ENCODE measurements around the gene SUMF1. TPM values are rescaled to one million over a fixed set of nuclear protein-coding genes. Genes with fewer than 3 reads are reported as not detected.

Gene SUMF1
- total RNA-seq, 1 donor from 2014 or later, result 17.5 TPM

GRCh38 chr3:4395448-4395847 is 71.6 kb downstream of the SUMF1 start:
- H3K9me3 Mint-ChIP-seq (ENCODE audit: unreplicated experiment), result peaks cover 4% of the 10 kb centered on the region
- DNase-seq (ENCODE audit: low spot score), result no peak
- peaks cover 6% of the 10 kb centered on the region for H3K27me3 Mint-ChIP-seq (ENCODE audit: unreplicated experiment)
- no peak overlapping the region for H3K27ac Mint-ChIP-seq (ENCODE audit: unreplicated experiment)
- H3K4me1 Mint-ChIP-seq (ENCODE audit: unreplicated experiment), result peaks cover 10% of the 10 kb centered on the region
- no peak for TF ChIP-seq CTCF (IDR thresholded peaks at IDR 0.05; ENCODE audit: unreplicated experiment)
- H3K36me3 Mint-ChIP-seq (ENCODE audit: low read depth, unreplicated experiment), result peaks cover 4% of the 10 kb centered on the region
- H3K4me3 Mint-ChIP-seq (ENCODE audit: unreplicated experiment), result no peak overlapping the region

- Mint-ChIP-seq H3K4me3 (ENCODE audit: unreplicated experiment) (no peak overlapping the region), H3K27me3 (ENCODE audit: unreplicated experiment) (peaks cover 4% of the 10 kb centered on the region), H3K36me3 (ENCODE audit: low read depth, unreplicated experiment) (peaks cover 4% of the 10 kb centered on the region), H3K9me3 (ENCODE audit: unreplicated experiment) (peaks cover 4% of the 10 kb centered on the region), H3K4me1 (ENCODE audit: unreplicated experiment) (peaks cover 14% of the 10 kb centered on the region), H3K27ac (ENCODE audit: unreplicated experiment) (no peak overlapping the region)
- no peak for DNase-seq (ENCODE audit: low spot score)
- TF ChIP-seq CTCF (IDR thresholded peaks at IDR 0.05; ENCODE audit: unreplicated experiment), result no peak
Measured at GRCh38 chr3:4394567-4394966, 72.5 kb downstream of the SUMF1 start.

- no peak overlapping the region for H3K27ac Mint-ChIP-seq (ENCODE audit: unreplicated experiment)
- DNase-seq (ENCODE audit: low spot score), result no peak
- no peaks in the 10 kb centered on the region for H3K27me3 Mint-ChIP-seq (ENCODE audit: unreplicated experiment)
- peaks cover 4% of the 10 kb centered on the region for H3K9me3 Mint-ChIP-seq (ENCODE audit: unreplicated experiment)
- peaks cover 4% of the 10 kb centered on the region for H3K36me3 Mint-ChIP-seq (ENCODE audit: low read depth, unreplicated experiment)
- H3K4me1 Mint-ChIP-seq (ENCODE audit: unreplicated experiment), result peaks cover 14% of the 10 kb centered on the region
- no peak overlapping the region for H3K4me3 Mint-ChIP-seq (ENCODE audit: unreplicated experiment)
- no peak for TF ChIP-seq CTCF (IDR thresholded peaks at IDR 0.05; ENCODE audit: unreplicated experiment)
Measured at GRCh38 chr3:4394048-4394447, 73.0 kb downstream of the SUMF1 start.

GRCh38 chr3:4392992-4393391 is 74.1 kb downstream of the SUMF1 start:
- no peak for DNase-seq (ENCODE audit: low spot score)
- H3K4me3 Mint-ChIP-seq (ENCODE audit: unreplicated experiment), result no peak overlapping the region
- H3K4me1 Mint-ChIP-seq (ENCODE audit: unreplicated experiment), result peaks cover 16% of the 10 kb centered on the region
- TF ChIP-seq CTCF (IDR thresholded peaks at IDR 0.05; ENCODE audit: unreplicated experiment), result no peak
- no peak overlapping the region for H3K27ac Mint-ChIP-seq (ENCODE audit: unreplicated experiment)
- no peaks in the 10 kb centered on the region for H3K27me3 Mint-ChIP-seq (ENCODE audit: unreplicated experiment)
- peaks cover 4% of the 10 kb centered on the region for H3K9me3 Mint-ChIP-seq (ENCODE audit: unreplicated experiment)
- peaks cover 4% of the 10 kb centered on the region for H3K36me3 Mint-ChIP-seq (ENCODE audit: low read depth, unreplicated experiment)

GRCh38 chr3:4387210-4388204 is 79.6 kb downstream of the SUMF1 start:
- Mint-ChIP-seq H3K36me3 (ENCODE audit: low read depth, unreplicated experiment) (peaks cover 4% of the 10 kb centered on the region), H3K4me3 (ENCODE audit: unreplicated experiment) (no peak overlapping the region), H3K27ac (ENCODE audit: unreplicated experiment) (no peak overlapping the region), H3K27me3 (ENCODE audit: unreplicated experiment) (no peaks in the 10 kb centered on the region), H3K4me1 (ENCODE audit: unreplicated experiment) (peaks cover 12% of the 10 kb centered on the region), H3K9me3 (ENCODE audit: unreplicated experiment) (peaks cover 4% of the 10 kb centered on the region)
- DNase-seq (ENCODE audit: low spot score), result no peak
- no peak for TF ChIP-seq CTCF (IDR thresholded peaks at IDR 0.05; ENCODE audit: unreplicated experiment)

All from endothelial cell (in vitro differentiated cells).